Activated T-cell treated with anti-CD3 and anti-CD28 coated beads, Interleukin-2, amount 50 U/mL, for 1 hour (primary cell): ENCODE data around the gene UBAC1.
"Not testable (repeated sequence)": the region's sequence is repeated elsewhere in the genome, so short reads cannot be mapped to it uniquely, and the experiment has no call there.

ENCODE experiments used
- DNase-seq: peaks from one replicate; pipeline ENCODE4 v3.0.0-alpha.2; 2020

The UBAC1 gene

DNA sequence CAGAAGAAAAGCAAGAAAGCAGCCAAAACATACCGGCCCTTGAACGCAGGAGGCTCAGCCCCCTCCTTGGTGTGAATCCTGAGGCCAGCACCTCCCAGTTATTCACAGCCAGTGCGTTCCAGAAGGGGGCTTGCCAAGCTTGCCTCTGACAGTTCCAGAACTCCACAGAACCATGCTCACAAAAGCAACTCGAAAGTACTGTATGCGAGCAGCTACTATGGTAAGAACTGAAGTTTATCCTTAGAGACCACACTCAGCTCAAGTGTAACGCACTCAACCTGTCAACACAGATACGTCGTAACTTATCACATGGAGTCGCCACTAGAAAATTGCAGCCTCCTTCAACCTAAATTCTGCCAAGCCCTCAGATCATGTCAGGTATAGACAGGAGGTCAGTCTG, 1.4 kb downstream of the UBAC1 start:
- DNase-seq = no peak

GRCh38 chr9:135958485-135958884, 2.7 kb downstream of the UBAC1 start:
- DNase-seq = no peak

GRCh38 chr9:135957431-135957830, 3.7 kb downstream of the UBAC1 start:
- DNase-seq = no peak

- DNase-seq = no peak
These were observed 4.4 kb downstream of the UBAC1 start for GRCh38 chr9:135956802-135957174.

GRCh38 chr9:135955934-135956801, 5.0 kb downstream of the UBAC1 start:
- DNase-seq = no peak

DNA sequence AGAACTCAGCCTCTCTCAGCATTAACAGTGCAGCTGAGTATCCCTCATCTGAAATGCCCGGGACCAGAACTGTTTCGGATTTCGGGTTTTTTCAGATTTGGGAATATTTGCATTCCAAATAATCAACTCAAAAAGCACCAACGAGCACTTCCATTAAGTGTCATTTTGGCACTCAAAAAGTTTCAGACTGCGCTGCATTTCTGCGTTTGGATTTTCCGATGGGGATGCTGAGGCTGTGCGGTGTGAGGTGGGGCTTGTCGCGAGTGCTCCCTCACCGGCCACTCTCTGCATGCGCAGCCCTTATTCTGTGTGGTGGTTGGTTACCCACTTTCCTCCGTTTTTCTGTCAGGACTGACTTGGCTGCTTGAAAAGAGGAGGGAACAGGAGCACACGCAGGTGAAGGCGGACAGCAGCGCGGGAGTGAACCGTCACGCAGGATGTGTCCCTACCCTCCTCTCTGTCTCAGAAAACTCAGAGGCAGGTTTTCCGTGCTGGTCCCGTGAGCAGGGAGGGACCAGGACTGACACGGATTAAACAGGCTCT, 8.4 kb downstream of the UBAC1 start:
- no peak for DNase-seq

- no peak for DNase-seq
These were observed 9.1 kb downstream of the UBAC1 start for GRCh38 chr9:135951889-135952663.

- not testable (repeated sequence) for DNase-seq
These were observed 9.9 kb downstream of the UBAC1 start for GRCh38 chr9:135951310-135951709.

DNA sequence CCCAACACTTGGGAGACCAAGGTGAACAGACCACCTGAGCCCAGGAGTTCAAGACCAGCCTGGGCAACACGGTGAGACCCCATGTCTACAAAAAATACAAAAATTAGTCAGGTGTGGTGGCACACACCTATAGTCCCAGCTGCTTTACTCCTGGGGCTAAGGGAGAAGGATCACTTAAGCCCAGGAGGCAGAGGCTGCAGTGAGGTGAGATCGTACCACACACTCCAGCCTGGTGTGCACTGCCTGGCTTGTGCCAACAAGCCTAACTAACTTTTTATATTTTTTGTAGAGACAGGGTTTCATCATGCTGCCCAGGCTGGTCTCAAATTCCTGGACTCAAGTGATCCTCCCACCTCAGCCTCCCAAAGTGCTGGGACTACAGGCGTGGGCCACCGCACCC, 10.3 kb downstream of the UBAC1 start:
- DNase-seq = not testable (repeated sequence)

- DNase-seq = no peak
These were observed 11.0 kb downstream of the UBAC1 start for GRCh38 chr9:135950135-135950682.

DNA sequence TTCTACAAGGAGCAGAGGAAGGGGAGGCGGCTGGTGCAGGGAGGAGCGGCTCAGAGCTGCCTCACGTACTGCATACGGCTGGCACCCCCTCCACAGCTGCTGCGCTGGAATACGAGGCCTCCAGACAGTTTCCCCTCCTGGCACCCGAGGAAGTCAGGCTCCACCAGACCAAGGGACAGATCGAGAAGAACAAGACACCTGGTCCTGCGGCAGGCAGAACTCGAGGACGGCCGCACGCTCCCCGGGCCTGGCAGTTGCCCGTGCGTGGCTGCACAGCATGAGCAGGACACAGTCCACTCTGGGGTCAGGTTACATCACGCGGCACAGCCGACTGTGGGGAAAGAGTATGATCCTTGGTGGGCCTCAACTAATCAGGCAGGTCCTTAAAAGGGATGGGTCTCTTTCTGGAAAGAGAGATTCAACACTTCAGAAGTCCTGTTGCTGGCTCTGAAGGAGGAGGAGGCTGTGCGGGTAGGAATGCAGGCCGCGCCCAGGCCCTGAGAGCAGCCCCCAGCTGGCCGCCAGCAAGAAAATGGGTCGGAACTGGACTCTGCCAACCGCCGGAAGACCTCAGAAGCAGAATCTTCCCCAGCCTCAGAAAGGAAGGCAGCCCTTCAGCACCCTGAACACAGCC, 11.6 kb downstream of the UBAC1 start:
- DNase-seq = no peak

GRCh38 chr9:135948968-135949367, 12.2 kb downstream of the UBAC1 start:
- no peak for DNase-seq

DNA sequence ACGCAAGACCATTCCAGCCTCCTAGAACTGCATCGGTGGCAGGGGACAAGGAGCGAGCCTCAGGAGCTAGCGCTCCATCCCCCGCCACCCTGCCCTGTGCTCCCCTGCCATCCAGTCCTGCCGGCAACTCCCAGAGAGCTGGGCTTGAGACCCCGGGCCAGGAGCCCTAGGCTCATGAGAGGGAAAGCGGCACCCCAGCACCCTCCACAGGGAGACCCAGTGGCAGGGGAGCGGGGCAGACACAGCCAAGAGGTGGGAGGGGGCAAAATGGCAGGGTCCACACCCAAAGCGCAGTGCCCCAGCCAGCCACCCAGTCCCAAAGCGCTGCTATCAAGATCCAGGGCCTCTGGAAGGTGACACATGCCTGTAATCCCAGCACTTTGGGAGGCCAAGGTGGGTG, 12.7 kb downstream of the UBAC1 start:
- no peak for DNase-seq

- DNase-seq = no peak
These were observed 13.6 kb downstream of the UBAC1 start for GRCh38 chr9:135947582-135947981.

DNA sequence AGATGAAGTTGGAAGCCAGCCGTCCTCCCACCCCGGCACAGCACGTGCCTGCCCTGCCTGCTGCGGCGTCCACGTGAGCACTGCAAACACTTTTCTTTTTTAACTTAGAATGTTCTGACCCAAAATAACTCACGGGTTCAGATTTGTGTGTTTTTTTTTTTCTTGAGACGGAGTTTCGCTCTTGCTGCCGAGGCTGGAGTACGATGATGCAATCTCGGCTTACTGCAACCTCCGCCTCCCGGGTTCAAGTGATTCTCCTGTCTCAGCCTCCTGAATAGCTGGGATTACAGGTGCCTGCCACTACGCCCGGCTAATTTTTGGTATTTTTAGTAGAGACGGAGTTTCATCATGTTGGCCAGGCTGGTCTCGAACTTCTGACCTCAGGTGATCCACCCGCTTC, 14.1 kb downstream of the UBAC1 start:
- DNase-seq = not testable (repeated sequence)

DNA sequence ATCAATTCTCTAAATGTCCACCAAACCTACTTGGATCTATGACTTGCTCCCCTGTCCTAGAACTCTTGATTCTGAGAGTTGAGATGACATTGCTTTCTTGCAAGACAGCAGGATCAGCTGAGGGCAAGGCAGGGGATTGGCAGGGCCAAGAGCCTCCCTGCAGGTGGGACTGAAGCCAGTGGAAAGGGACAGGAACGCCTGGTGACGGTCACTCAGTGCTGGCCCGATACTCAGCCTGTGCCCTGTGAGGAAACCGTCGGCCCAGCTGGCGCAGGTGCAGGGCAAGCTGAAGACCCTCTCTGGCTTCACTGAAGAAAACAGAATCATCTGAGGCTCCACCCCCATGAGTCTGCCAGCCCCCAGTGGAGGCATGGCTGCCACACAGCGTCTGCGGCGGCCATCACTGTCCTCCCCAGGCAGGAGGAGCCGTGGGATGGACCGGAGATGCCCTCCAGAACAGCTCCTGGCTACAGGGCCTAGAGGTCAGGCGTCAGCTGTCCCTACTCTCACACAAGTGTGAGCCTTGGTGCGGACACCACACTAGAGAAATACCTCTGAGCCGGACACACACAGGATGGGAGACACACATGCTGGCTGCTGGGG, 14.7 kb downstream of the UBAC1 start:
- DNase-seq = no peak

DNA sequence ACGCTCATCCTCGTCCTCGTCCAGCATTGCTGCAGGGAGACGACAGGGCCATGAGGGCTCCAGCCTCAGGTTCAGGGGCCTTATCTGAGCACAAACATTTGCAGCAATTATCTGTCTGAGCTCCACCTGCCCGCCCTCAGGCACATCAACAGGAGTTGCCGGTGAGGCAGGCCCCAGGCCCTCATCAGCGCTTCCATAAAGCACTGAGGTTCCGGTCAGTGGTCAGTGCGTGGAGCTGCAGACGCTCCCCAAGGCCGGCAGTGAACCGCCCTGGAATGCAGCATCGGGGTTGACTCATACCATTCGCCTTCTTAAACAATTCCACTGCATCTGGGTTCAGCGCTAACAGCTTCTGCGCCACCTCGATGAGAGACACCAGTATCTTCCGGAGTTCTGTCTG, 15.2 kb downstream of the UBAC1 start:
- DNase-seq = no peak

- no peak for DNase-seq
These were observed 16.5 kb downstream of the UBAC1 start for GRCh38 chr9:135944444-135945252.

DNA sequence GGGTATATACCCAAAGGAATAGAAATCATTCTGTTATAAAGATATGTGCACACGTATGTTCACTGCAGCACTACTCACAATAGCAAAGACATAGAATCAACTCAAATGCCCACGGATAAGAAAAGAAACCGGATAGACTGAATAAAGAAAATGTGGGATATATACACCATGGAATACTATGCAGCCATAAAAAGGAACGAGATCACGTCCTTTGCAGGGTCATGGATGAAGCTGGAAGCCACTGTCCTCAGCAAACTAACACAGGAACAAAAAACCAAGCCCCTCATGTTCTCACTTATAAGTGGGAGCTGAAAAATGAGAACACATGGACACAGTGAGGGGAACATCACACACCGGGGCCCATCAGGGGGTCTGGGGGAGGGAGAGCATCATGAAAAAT, 17.6 kb downstream of the UBAC1 start:
- DNase-seq = not testable (repeated sequence)

GRCh38 chr9:135941288-135941995, 19.7 kb downstream of the UBAC1 start:
- DNase-seq = no peak
